Adipose tissue (tissue), 3 donors: ENCODE measurements around the gene COX18. TPM values are rescaled to one million over a fixed set of nuclear protein-coding genes. Genes with fewer than 3 reads are reported as not detected.

ENCODE experiments used
- H3K27ac ChIP-seq: one replicate; pipeline ENCODE4 v1.5.1; 2013; ENCODE audit warnings: low read depth, low read length
- WGBS, 3 donors: extraction: QIAGEN DNeasy Blood & Tissue Kit; methylation state at CpG; one replicate each; pipeline ENCODE4 v1.1.7; 2013; 5-methylcytosine and 5-hydroxymethylcytosine counted together
- polyA plus RNA-seq, 3 donors: library from polyadenylated mRNA; stranded (reverse); fragments of 200-250 nt; gene quantifications; one replicate each; pipeline ENCODE4 v1.2.3, GENCODE V29; 2013
- donor health status: healthy with polysubstance abuse.
- donor health status: Bipolar disorder and iron deficiency.
- donor health status: healthy.

Gene COX18, protein sequence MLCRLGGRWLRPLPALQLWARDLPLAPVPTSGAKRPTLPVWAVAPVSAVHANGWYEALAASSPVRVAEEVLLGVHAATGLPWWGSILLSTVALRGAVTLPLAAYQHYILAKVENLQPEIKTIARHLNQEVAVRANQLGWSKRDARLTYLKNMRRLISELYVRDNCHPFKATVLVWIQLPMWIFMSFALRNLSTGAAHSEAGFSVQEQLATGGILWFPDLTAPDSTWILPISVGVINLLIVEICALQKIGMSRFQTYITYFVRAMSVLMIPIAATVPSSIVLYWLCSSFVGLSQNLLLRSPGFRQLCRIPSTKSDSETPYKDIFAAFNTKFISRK
- polyA plus RNA-seq, result 10 to 100 TPM in 1 of 3 donors, 1 to 10 TPM in 2; 6.2 to 11.8 (median 7.0) TPM

GRCh38 chr4:73069338-73070073 lies at the start of gene COX18:
TSS of gene COX18 (minus strand) at chr4:73069716. CDS start at chr4:73069649, 67 bp downstream.
- WGBS, 3 donors, result 0 to 1% (median 0%) methylated on average over 61 to 62 of the region's 62 CpGs
- peak within 1 kb of the TSS; percentile 86 for H3K27ac ChIP-seq

GRCh38 chr4:73109493-73109892 lies 40.0 kb upstream of the COX18 start:
- 95 to 98% (median 95%) methylated on average over 4 of the region's 4 CpGs for WGBS, 3 donors

DNA sequence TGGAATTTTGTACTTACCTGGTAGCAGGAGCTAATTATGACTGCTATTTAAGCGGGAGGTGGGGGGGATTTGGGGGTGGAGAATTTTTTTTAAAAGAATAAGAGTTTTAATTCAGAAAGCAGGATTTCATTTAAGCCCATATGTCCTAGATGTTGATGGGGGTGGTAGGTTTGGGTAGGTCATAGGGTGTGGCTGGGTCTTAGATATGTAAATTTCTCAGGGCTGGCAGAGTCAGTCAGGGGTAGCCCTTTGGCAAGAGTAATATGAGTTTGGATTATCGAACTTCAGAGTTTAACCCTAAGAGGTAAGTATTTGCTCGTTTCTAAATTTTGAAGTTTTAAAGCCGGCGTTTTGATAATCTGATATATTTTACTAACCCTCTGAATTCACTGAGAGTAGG lies 35.2 kb upstream of the COX18 start:
- WGBS, 3 donors, result 88 to 94% (median 93%) methylated on average over 5 of the region's 5 CpGs
- H3K27ac ChIP-seq, result no peak overlapping the region

More at GRCh38 chr4:73109493-73109892, 40.0 kb upstream of the COX18 start:
- H3K27ac ChIP-seq, result no peak overlapping the region

- WGBS, 3 donors, result 64 to 87% (median 82%) methylated on average over 8 of the region's 8 CpGs
- no peak overlapping the region for H3K27ac ChIP-seq
Measured at GRCh38 chr4:73103799-73104503, 34.4 kb upstream of the COX18 start.

DNA sequence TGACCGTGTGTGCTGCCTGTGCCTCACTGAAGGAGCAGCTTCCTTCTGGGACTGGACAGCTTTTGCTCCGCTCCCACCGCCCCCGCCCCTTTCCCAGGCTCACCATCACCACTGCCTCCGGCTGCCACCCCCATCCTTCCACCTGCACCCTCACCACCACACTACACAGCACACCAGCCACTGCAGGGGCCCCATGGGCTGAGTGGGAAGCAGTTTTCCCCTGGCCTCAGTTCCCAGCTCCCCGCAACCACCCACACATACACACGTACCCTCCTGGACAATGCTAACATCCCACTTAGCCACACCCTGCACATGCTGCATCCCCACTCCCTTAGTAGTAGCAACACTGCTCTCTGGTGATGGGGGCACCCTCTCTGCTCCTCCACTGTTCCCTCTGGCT lies 29.6 kb upstream of the COX18 start:
- H3K27ac ChIP-seq, result no peak overlapping the region
- 80 to 97% (median 90%) methylated on average over 4 to 7 of the region's 7 CpGs for WGBS, 3 donors

DNA sequence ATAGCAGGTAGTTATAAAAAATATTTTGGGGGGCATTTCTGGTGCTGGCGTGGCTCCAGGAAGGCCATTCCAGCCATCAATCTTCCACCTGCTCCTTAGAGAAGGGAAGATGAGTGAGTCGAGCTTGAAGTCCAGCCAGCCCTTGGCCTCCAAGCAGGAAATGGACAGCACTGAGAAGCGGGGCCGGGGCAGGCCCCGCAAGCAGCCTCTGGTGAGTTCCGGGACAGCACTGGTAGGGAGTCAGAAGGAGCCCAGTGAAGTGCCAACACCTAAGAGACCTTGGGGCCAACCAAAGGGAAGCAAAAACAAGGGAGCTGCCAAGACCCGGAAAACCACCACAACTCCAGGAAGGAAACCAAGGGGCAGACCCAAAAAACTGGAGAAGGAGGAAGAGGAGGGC lies 29.2 kb upstream of the COX18 start:
- H3K27ac ChIP-seq, result no peak overlapping the region
- 80 to 89% (median 82%) methylated on average over 7 of the region's 7 CpGs for whole genome bisulfite sequencing, 3 donors

GRCh38 chr4:73098016-73098415 lies 28.5 kb upstream of the COX18 start:
- 84 to 89% (median 87%) methylated on average over 4 of the region's 4 CpGs for WGBS, 3 donors
- H3K27ac ChIP-seq, result no peak overlapping the region

- no peak overlapping the region for H3K27ac ChIP-seq
- WGBS, 3 donors, result 73 to 82% (median 82%) methylated on average over 1 of the region's 1 CpG
Measured at GRCh38 chr4:73092868-73093267, 23.4 kb upstream of the COX18 start.

- WGBS, 3 donors, result 56 to 96% (median 94%) methylated on average over 1 of the region's 1 CpG
- no peak overlapping the region for H3K27ac ChIP-seq
Measured at GRCh38 chr4:73090738-73091137, 21.2 kb upstream of the COX18 start.

DNA sequence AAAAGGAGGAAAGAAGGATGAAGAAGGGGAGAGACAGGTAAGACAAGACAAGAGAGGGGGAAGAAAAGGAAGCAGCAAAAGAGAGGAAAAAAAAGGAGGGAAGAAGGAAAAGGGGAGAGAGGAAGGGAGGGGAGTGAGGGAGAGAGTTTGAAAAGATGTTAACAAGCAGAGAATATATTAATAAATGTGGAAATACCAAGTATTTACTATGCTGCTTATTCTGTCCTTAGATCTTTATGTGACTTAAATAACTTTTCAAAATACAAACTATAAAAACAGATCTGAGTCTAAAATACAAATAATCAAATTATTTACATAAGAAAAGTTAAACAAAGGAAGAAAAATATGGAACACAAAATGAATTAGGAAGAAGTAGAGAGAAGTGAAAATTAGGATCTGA lies 18.4 kb upstream of the COX18 start:
- no peak overlapping the region for H3K27ac ChIP-seq

DNA sequence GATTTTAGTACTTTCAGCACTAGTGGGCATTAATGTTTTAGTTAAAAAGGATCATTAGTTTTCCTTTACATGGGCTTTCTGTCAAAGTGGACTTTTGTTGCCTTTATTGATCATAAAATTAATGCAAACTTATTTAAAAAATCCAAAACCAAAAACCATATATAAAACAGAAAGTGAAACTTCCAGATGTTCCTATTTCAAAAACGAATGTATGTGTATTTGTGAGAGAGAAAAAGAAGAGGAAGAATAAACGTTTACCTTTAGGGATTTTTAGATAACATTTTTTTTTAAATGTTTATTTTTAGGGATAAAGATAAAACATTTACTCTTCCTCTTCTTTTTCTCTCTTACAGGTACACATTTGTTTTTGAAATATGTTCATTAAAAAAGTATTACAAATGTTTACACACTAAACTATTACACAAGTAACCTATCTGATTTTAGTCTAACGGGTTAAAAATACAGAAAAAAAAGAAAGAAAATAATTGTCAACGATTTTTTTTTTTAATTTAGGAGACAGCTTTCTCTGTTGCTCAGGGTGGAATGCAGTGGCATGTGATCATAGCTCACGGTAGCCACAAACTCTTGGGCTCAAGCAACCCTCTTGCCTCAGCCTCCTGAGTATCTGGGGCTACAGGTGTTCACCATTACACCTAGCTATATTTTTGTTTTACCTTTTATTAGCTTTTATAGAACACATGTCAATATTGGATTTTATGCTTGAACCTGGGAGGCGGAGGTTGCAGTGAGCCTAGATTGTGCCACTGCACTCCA lies 16.8 kb upstream of the COX18 start:
- H3K27ac ChIP-seq, result no peak overlapping the region
- WGBS, 3 donors, result 33 to 40% (median 34%) methylated on average over 6 of the region's 6 CpGs

- 83 to 88% (median 85%) methylated on average over 3 of the region's 3 CpGs for WGBS, 3 donors
- no peak overlapping the region for H3K27ac ChIP-seq
Measured at GRCh38 chr4:73080789-73081188, 11.3 kb upstream of the COX18 start.

- H3K27ac ChIP-seq, result no peak overlapping the region
- 86 to 94% (median 88%) methylated on average over 3 of the region's 3 CpGs for WGBS, 3 donors
Measured at GRCh38 chr4:73075832-73076231, 6.3 kb upstream of the COX18 start.

- no peak overlapping the region for H3K27ac ChIP-seq
- 2 to 4% (median 3%) methylated on average over 9 of the region's 9 CpGs for WGBS, 3 donors
Measured at GRCh38 chr4:73070074-73070390, 516 bp upstream of the COX18 start.

DNA sequence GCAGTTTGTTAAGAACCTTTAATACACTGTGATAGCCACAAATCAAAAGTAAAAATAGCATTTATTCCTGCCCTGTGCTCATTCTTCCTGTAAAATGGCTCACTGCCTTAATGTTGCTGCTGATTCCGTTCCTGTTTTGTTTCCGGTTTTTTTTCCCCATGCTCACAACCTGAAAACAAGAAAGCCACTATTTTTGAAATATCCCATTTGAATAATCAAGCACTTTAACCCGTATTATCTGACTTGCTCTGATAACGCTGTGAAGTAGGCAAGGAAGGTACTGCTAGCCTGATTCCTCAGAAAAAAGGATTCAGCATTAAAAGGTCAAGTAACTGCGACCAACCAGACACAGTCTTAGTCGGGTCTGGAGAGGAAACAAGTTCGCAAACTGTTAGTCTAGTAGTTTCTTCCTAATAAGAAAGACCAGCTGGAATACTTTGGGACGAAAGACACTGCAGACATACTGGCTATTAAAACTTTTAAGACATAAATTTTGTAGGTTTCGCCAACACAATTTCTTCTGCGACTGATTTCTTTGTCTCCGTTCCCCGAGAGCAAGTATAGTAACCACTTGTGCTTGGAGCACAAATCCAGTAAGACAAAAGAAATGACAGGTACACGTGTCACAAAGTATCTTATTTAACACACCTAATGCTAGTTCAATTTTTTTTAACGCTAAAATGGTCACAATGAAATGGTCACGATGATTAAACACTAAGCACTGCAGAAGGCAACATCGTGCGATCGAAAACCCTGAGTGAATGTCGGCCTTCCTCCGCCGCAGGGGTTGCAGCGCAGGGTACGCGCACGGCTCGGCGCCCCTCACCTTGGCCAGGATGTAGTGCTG lies 802 bp downstream of the COX18 start:
- H3K27ac ChIP-seq, result peak overlapping the region; percentile 86
- WGBS, 3 donors, result 0 to 1% (median 0%) methylated on average over 27 of the region's 27 CpGs

- WGBS, 3 donors, result 41 to 50% (median 44%) methylated on average over 4 of the region's 4 CpGs
- H3K27ac ChIP-seq, result no peak overlapping the region
Measured at GRCh38 chr4:73067971-73068394, 1.5 kb downstream of the COX18 start.

DNA sequence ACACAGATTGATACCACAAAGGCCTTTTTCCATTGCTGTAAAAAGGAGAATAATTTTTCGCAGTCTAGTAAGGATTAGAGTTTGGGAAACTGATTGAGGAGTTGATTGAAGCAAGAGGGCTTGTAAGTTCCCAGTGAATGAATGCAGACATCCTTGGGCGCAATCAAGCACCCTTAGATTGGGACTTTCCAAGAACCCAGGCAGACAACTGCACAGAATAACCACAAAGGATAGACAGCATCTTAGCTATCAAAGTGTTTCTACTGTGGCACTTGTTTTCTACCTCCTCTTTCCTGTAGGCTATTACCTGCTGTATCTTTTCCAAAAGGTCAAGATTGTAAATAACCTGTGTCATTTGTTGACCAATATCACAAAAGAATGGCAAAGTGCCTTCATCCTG lies 2.6 kb downstream of the COX18 start:
- H3K27ac ChIP-seq, result no peak overlapping the region
- 93 to 98% (median 94%) methylated on average over 2 of the region's 2 CpGs for WGBS, 3 donors

DNA sequence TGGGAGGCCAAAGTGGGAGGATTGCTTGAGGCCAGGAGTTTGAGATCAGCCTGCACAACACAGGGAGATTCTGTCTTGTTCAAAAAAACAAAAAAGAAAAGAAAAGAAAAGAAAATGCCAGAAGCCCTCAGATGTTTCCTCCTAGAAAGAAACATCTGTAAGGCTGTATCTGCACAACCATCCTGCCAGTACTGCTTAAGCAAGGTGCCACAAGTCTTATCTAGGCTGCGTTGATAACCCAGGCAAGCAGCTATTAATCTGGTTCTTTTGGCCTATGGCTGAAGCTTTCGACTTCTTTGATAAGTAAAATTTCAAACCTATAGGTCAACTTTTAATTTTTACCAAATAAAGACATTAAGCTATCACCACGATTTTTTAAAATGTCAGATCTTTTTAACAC lies 3.1 kb downstream of the COX18 start:
- H3K27ac ChIP-seq, result no peak overlapping the region
- WGBS, 3 donors, result 54 to 87% (median 83%) methylated on average over 3 of the region's 3 CpGs
